Measurements from ENCODE around the gene SH3BGRL3.

- TF ChIP-seq CTCF (conservative IDR thresholded peaks at IDR 0.05; ENCODE audit: low read length) (no peak), EZH2phosphoT487 (IDR thresholded peaks at IDR 0.05; ENCODE audit: borderline replicate concordance) (no peak)
Observed at GRCh38 chr1:26291939-26292338, 12.1 kb downstream of the SH3BGRL3 start.
